Tibial nerve (tissue), 3 donors: ENCODE results near the gene SPATA16.

Source experiments
- POLR2A ChIP-seq, 2 donors: fragments of 450-650 bp; IDR thresholded peaks; one replicate each; pipeline ENCODE4 v1.6.1; 2017; ENCODE audit warnings: antibody characterized with exemption in 2 of 2, mild to moderate bottlenecking in 2 of 2, moderate library complexity in 2 of 2
- TF ChIP-seq, protein P1 (sequence below), 5 experiments: fragments of 200-600 bp in 3 of 5; fragments of 450-650 bp in 2 of 5; sonication (generic) in 3 of 5; IDR thresholded peaks; one replicate each; pipeline ENCODE4 v1.5.1; 2016 to 2019; ENCODE audit warnings: antibody characterized with exemption in 5 of 5, mild to moderate bottlenecking in 3 of 5, moderate library complexity in 2 of 5

DNA sequence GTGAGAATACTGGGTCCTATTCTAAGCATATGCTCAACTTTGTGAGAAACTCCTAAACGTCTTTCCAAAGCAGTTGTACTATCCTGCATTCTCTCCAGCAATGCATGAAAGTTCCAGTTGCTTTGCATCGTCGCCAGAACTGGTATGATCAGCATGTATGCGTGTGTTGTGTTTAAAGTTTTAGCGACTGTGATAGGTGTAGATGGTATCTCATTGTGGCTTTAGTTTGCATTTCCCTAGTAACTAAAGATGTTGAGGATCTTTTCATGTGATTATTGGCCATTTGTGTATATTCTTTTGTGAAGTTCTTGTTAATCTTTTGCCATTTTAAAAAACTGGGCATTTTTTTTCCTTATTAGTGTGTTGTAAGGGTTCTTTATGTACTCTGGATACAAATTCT, 115.1 kb downstream of the SPATA16 start:
- no peak for TF ChIP-seq POLR2A (IDR thresholded peaks at IDR 0.05)
- TF ChIP-seq, protein P1, sequence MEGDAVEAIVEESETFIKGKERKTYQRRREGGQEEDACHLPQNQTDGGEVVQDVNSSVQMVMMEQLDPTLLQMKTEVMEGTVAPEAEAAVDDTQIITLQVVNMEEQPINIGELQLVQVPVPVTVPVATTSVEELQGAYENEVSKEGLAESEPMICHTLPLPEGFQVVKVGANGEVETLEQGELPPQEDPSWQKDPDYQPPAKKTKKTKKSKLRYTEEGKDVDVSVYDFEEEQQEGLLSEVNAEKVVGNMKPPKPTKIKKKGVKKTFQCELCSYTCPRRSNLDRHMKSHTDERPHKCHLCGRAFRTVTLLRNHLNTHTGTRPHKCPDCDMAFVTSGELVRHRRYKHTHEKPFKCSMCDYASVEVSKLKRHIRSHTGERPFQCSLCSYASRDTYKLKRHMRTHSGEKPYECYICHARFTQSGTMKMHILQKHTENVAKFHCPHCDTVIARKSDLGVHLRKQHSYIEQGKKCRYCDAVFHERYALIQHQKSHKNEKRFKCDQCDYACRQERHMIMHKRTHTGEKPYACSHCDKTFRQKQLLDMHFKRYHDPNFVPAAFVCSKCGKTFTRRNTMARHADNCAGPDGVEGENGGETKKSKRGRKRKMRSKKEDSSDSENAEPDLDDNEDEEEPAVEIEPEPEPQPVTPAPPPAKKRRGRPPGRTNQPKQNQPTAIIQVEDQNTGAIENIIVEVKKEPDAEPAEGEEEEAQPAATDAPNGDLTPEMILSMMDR (IDR thresholded peaks at IDR 0.05) = no peak
